ENCODE measurements around the gene ZSWIM5. TPM values are rescaled to one million over a fixed set of nuclear protein-coding genes. Genes with fewer than 3 reads are reported as not detected.
"Not testable (repeated sequence)": the region's sequence is repeated elsewhere in the genome, so short reads cannot be mapped to it uniquely, and the experiment has no call there.

ZSWIM5 gene
- total RNA-seq, 1 donor from 2014 or later = 2.4 TPM

DNA sequence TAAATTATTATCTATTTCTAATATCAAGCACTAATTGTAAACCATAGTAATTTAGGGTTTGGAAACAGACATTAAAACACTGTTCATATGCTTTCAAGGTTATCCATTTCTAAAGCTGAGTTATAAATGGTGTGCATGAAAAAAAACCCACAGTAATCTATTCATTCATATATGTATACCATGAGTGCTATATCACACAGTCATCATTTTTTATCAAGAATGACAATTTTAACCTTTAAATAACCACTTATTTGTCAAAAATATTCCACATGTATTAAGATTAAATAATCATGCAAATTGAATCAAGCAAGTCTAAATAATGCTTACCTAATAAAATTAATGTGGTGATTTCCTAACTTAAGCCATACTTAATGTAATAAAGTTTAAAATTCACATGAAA lies 6.0 kb downstream of the ZSWIM5 start:
- H3K27me3 Mint-ChIP-seq (ENCODE audit: low read depth) = peaks cover 42% of the 10 kb centered on the region
- H3K36me3 Mint-ChIP-seq = no peaks in the 10 kb centered on the region
- H3K9me3 Mint-ChIP-seq = peaks cover 14% of the 10 kb centered on the region
- H3K4me1 Mint-ChIP-seq = peaks cover 6% of the 10 kb centered on the region
- DNase-seq (ENCODE audit: low spot score in 2 of 2, unreplicated experiment in 2 of 2) = no peak
- TF ChIP-seq, protein P1, sequence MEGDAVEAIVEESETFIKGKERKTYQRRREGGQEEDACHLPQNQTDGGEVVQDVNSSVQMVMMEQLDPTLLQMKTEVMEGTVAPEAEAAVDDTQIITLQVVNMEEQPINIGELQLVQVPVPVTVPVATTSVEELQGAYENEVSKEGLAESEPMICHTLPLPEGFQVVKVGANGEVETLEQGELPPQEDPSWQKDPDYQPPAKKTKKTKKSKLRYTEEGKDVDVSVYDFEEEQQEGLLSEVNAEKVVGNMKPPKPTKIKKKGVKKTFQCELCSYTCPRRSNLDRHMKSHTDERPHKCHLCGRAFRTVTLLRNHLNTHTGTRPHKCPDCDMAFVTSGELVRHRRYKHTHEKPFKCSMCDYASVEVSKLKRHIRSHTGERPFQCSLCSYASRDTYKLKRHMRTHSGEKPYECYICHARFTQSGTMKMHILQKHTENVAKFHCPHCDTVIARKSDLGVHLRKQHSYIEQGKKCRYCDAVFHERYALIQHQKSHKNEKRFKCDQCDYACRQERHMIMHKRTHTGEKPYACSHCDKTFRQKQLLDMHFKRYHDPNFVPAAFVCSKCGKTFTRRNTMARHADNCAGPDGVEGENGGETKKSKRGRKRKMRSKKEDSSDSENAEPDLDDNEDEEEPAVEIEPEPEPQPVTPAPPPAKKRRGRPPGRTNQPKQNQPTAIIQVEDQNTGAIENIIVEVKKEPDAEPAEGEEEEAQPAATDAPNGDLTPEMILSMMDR (IDR thresholded peaks at IDR 0.05; ENCODE audit: unreplicated experiment) = no peak
- no peak overlapping the region for H3K27ac Mint-ChIP-seq
- no peak overlapping the region for H3K4me3 Mint-ChIP-seq

DNA sequence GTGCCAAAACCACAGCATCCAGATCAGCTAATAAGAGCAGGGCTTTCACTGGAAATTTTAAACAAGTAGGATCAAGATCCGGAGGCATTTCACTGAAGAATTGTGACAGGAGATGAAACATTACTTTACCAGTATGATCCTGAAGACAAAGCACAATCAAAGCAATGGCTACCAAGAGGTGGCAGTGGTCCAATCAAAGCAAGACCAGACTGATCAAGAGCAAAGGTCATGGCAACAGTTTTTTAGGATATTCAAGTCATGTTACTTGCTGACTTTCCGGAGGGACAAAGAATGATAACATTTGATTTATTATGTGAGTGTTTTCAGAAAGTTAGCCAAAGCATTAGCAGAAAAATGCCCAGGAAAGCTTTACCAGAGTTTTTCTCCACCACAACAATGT lies 8.2 kb downstream of the ZSWIM5 start:
- TF ChIP-seq, protein P1 (IDR thresholded peaks at IDR 0.05; ENCODE audit: unreplicated experiment) = no peak
- no peak for DNase-seq (ENCODE audit: low spot score in 2 of 2, unreplicated experiment in 2 of 2)
- no peaks in the 10 kb centered on the region for H3K36me3 Mint-ChIP-seq
- no peaks in the 10 kb centered on the region for H3K4me1 Mint-ChIP-seq
- H3K9me3 Mint-ChIP-seq = peaks cover 14% of the 10 kb centered on the region
- peaks cover 19% of the 10 kb centered on the region for H3K27me3 Mint-ChIP-seq (ENCODE audit: low read depth)
- H3K27ac Mint-ChIP-seq = no peak overlapping the region
- no peak overlapping the region for H3K4me3 Mint-ChIP-seq

DNA sequence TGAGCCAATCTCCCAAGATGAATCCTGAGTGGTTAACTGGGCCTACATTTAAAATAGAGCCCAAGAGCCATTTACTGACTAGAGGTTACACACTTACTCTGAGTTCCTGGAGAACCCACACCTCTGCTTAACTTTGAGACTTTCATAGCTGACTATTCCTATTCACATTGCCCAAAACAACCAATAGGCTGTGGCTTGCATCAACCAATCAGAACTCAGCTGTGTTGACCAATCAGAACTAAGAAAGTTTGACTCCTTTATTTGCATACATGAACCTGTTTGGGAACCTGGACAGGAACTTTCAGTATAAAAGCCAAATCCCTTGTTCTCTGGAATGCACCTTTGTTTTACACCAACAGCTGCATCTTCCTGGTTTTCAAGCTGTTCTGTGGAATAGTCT lies 9.5 kb downstream of the ZSWIM5 start:
- H3K27ac Mint-ChIP-seq = no peak overlapping the region
- DNase-seq (ENCODE audit: low spot score in 2 of 2, unreplicated experiment in 2 of 2) = no peak
- TF ChIP-seq, protein P1 (IDR thresholded peaks at IDR 0.05; ENCODE audit: unreplicated experiment) = no peak
- H3K4me3 Mint-ChIP-seq = no peak overlapping the region
- peaks cover 14% of the 10 kb centered on the region for H3K9me3 Mint-ChIP-seq
- no peaks in the 10 kb centered on the region for H3K36me3 Mint-ChIP-seq
- no peaks in the 10 kb centered on the region for H3K4me1 Mint-ChIP-seq
- peaks cover 8% of the 10 kb centered on the region for H3K27me3 Mint-ChIP-seq (ENCODE audit: low read depth)

DNA sequence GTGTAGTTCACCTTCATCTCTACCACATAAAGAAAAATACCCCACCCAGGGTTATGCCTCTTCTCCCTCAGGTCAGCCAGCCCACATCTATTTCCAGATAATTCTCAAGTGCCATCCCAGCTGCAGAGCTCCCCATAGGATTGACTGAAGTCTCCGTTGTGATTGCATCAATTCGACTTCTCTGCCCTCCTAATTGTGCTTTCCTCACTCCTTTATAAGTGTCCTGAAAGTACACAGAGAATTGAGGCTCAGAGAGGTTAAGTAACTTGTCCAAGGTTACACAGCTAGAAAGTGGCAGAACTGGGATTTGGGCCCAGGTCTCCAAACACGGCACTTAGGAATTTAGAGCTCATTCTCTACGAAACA lies 15.0 kb downstream of the ZSWIM5 start:
- Mint-ChIP-seq H3K36me3 (no peaks in the 10 kb centered on the region), H3K4me3 (no peak overlapping the region), H3K9me3 (peaks cover 13% of the 10 kb centered on the region), H3K27ac (no peak overlapping the region), H3K4me1 (no peaks in the 10 kb centered on the region), H3K27me3 (ENCODE audit: low read depth) (no peaks in the 10 kb centered on the region)
- TF ChIP-seq, protein P1 (IDR thresholded peaks at IDR 0.05; ENCODE audit: unreplicated experiment) = no peak
- no peak for DNase-seq (ENCODE audit: low spot score in 2 of 2, unreplicated experiment in 2 of 2)

DNA sequence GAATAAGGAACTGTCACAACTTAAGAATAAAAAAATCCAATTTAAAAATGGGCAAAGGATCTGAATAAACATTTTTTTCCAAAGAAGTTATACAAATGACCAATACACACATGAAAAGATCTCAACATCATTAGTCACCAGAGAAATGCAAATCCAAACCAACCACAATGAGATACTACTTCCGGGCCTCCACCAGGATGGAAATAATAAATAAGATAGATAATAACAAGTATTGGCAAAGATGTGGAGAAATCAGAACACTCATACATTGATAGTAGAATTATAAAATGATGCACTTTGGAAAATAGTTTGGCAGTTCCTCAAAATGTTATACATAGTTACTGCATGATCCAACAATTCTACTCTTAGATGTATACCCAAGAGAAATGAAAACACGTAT lies 18.7 kb downstream of the ZSWIM5 start:
- Mint-ChIP-seq H3K27ac (no peak overlapping the region), H3K9me3 (peaks cover 13% of the 10 kb centered on the region), H3K36me3 (no peaks in the 10 kb centered on the region), H3K4me3 (no peak overlapping the region), H3K4me1 (no peaks in the 10 kb centered on the region), H3K27me3 (ENCODE audit: low read depth) (no peaks in the 10 kb centered on the region)
- DNase-seq (ENCODE audit: low spot score in 2 of 2, unreplicated experiment in 2 of 2) = no peak
- TF ChIP-seq, protein P1 (IDR thresholded peaks at IDR 0.05; ENCODE audit: unreplicated experiment) = no peak

DNA sequence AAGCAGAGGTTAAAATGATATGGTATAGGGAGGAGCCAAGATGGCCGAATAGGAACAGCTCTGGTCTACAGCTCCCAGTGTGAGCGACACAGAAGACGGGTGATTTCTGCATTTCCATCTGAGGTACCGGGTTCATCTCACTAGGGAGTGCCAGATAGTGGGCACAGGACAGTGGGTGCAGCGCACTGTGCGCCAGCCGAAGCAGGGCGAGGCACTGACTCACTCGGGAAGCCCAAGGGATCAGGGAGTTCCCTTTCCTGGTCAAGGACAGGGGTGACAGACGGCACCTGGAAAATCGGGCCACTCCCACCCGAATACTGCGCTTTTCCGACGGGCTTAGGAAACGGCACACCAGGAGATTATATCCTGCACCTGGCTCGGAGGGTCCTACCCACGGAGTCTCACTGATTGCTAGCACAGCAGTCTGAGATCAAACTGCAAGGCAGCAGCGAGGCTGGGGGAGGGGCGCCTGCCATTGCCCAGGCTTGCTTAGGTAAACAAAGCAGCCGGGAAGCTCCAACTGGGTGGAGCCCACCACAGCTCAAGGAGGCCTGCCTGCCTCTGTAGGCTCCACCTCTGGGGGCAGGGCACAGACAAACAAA lies 26.4 kb downstream of the ZSWIM5 start:
- not testable (repeated sequence) for H3K27me3 Mint-ChIP-seq (ENCODE audit: low read depth); H3K27ac Mint-ChIP-seq; DNase-seq (ENCODE audit: low spot score in 2 of 2, unreplicated experiment in 2 of 2); H3K4me1 Mint-ChIP-seq; H3K4me3 Mint-ChIP-seq; H3K36me3 Mint-ChIP-seq
- H3K9me3 Mint-ChIP-seq = peaks cover 20% of the 10 kb centered on the region

Measured in mesothelial cell of epicardium (in vitro differentiated cells).